Endothelial cell of umbilical vein (primary cell): Measurements from ENCODE around the gene PLEKHM2. TPM values are rescaled to one million over a fixed set of nuclear protein-coding genes. Genes with fewer than 3 reads are reported as not detected.

Experiments used
- BruUV-seq: library from RNA; stranded (reverse); fragments of 400-500 nt; replicated peaks from 2 replicates; lab custom pipeline; 2021; lab: Mats Ljungman, UMichigan
- CTCF ChIA-PET: fragments of 300-600, 350-600 bp; sonication (Branson Sonifier 250); formaldehyde crosslinking; loops from one replicate; lab custom pipeline; 2021; ENCODE audit warnings: antibody characterized with exemption, inconsistent platforms; lab: Charles Lee
- POLR2A ChIA-PET: fragments of 300-600, 350-600 bp; sonication (Branson Sonifier 250); formaldehyde crosslinking; loops from one replicate; lab custom pipeline; 2021; ENCODE audit warnings: antibody characterized with exemption, inconsistent platforms; lab: Charles Lee
- DNase-seq: peaks from one replicate; pipeline ENCODE4 v3.0.0-alpha.2; 2011; ENCODE audit warnings: low read depth, low spot score
- FAIRE-seq: peaks from 2 replicates; lab custom pipeline; 2011; peaks lifted over from hg19 to GRCh38; lab: Jason Lieb, UNC
- H2AFZ ChIP-seq: 2 replicates; pipeline ENCODE4 v1.6.0; 2012; ENCODE audit warnings: low read depth, low read length, control low read depth, inconsistent platforms
- H3K27ac ChIP-seq: 2 replicates; pipeline ENCODE4 v1.5.1; 2011; ENCODE audit warnings: low read depth, mild to moderate bottlenecking, control low read depth, low read length, moderate library complexity; ENCODE audit not compliant: insufficient read depth
- H3K27me3 ChIP-seq, 2 experiments: 2 replicates each; pipeline versions ENCODE4 v1.6.0 to v1.6.1; 2011; ENCODE audit warnings: low read length in 2 of 2, mixed read lengths in 1 of 2; ENCODE audit not compliant: control insufficient read depth in 2 of 2, insufficient read depth in 2 of 2
- H3K36me3 ChIP-seq, 2 experiments: 2 replicates in 1 of 2; 3 replicates in 1 of 2; pipeline ENCODE4 v1.5.1; 2011; ENCODE audit warnings: low read length in 2 of 2, mild to moderate bottlenecking in 1 of 2, moderate library complexity in 1 of 2; ENCODE audit not compliant: control insufficient read depth in 2 of 2, insufficient read depth in 2 of 2; ENCODE audit errors: extremely low read depth in 1 of 2
- H3K4me1 ChIP-seq: 3 replicates; pipeline ENCODE4 v1.5.1; 2011; ENCODE audit warnings: mild to moderate bottlenecking, low read length; ENCODE audit not compliant: control insufficient read depth, insufficient read depth; ENCODE audit errors: extremely low read depth
- H3K4me2 ChIP-seq: 2 replicates; pipeline ENCODE4 v1.6.1; 2011; ENCODE audit warnings: low read length, control low read depth, mixed read lengths; ENCODE audit not compliant: insufficient read depth
- H3K4me3 ChIP-seq, 3 experiments: fragments of 200-600 bp in 1 of 3; sonication (generic), shearing (Covaris generic) in 1 of 3; replicated peaks in 1 of 3; 2 replicates each; pipeline ENCODE4 v1.5.1; 2011 to 2016; ENCODE audit warnings: control low read depth in 3 of 3, low read length in 3 of 3, mild to moderate bottlenecking in 2 of 3, inconsistent platforms in 1 of 3, low read depth in 1 of 3, moderate library complexity in 1 of 3; ENCODE audit not compliant: insufficient read depth in 1 of 3
- H3K79me2 ChIP-seq: 2 replicates; pipeline ENCODE4 v1.6.0; 2012; ENCODE audit warnings: low read length, inconsistent platforms; ENCODE audit not compliant: control insufficient read depth, insufficient read depth
- H3K9ac ChIP-seq: replicated peaks from 2 replicates; pipeline ENCODE3; 2011; ENCODE audit warnings: low read length, control low read depth; ENCODE audit not compliant: insufficient read depth; ENCODE audit errors: extremely low read depth
- H3K9me1 ChIP-seq: replicated peaks from 3 replicates; pipeline ENCODE4 v1.6.0; 2011; ENCODE audit warnings: mild to moderate bottlenecking, low read length; ENCODE audit not compliant: control insufficient read depth, insufficient read depth; ENCODE audit errors: extremely low read depth
- H3K9me3 ChIP-seq: replicated peaks from 2 replicates; pipeline ENCODE4 v1.5.1; 2012; ENCODE audit warnings: low read length, inconsistent platforms; ENCODE audit not compliant: control insufficient read depth, insufficient read depth
- H4K20me1 ChIP-seq: replicated peaks from 2 replicates; pipeline ENCODE3; 2011; ENCODE audit warnings: mild to moderate bottlenecking, low read length; ENCODE audit not compliant: control insufficient read depth, insufficient read depth; ENCODE audit errors: extremely low read depth
- CTCF ChIP-seq, 2 donors: IDR thresholded peaks; 1 replicate in 1 of 2; 2 replicates in 1 of 2; pipeline ENCODE4 v1.5.1; 2011; ENCODE audit warnings: low read length in 2 of 2, mild to moderate bottlenecking in 2 of 2, moderate library complexity in 2 of 2, control low read depth in 1 of 2, inconsistent platforms in 1 of 2, low read depth in 1 of 2; ENCODE audit not compliant: insufficient read depth in 1 of 2; ENCODE audit errors: extremely low read depth in 1 of 2
- EZH2 ChIP-seq: IDR thresholded peaks from 2 replicates; pipeline ENCODE4 v1.6.1; 2012; ENCODE audit warnings: borderline replicate concordance, low read depth, mild to moderate bottlenecking, moderate library complexity, low read length, inconsistent platforms; ENCODE audit not compliant: severe bottlenecking
- FOS ChIP-seq: IDR thresholded peaks from 2 replicates; pipeline ENCODE4 v1.6.1; 2011; ENCODE audit warnings: mild to moderate bottlenecking, low read length, moderate library complexity, borderline replicate concordance; ENCODE audit not compliant: insufficient read depth
- GATA2 ChIP-seq: IDR thresholded peaks from 2 replicates; pipeline ENCODE4 v1.7.0; 2011; ENCODE audit warnings: low read depth, mild to moderate bottlenecking, moderate library complexity, mixed read lengths, low read length; ENCODE audit not compliant: insufficient read length, insufficient read depth
- JUN ChIP-seq: IDR thresholded peaks from 2 replicates; pipeline ENCODE4 v1.6.1; 2011; ENCODE audit warnings: borderline replicate concordance, low read depth; ENCODE audit not compliant: insufficient read length, insufficient read depth
- MAX ChIP-seq: IDR thresholded peaks from 2 replicates; pipeline ENCODE4 v1.6.1; 2011; ENCODE audit not compliant: insufficient read depth, insufficient read length
- MYC ChIP-seq: IDR thresholded peaks from one replicate; pipeline ENCODE4 v1.6.1; 2011; ENCODE audit warnings: mild to moderate bottlenecking, low read depth, low read length
- POLR2A ChIP-seq: IDR thresholded peaks from 2 replicates; pipeline ENCODE4 v1.6.1; 2012; ENCODE audit warnings: low read depth, mild to moderate bottlenecking, control low read depth, low read length
- POLR2AphosphoS5 ChIP-seq: IDR thresholded peaks from 2 replicates; pipeline ENCODE4 v1.6.1; 2012; ENCODE audit warnings: low read depth, mild to moderate bottlenecking, control low read depth, low read length, moderate library complexity; ENCODE audit not compliant: insufficient read depth
- dilution Hi-C: fragments of 300-500 bp; cut with MboI; formaldehyde crosslinking; loops from one replicate; pipeline ENCODE4 v1.15.0; 2019; ENCODE audit warnings: low sequenced_read_pairs; ENCODE audit not compliant: extremely low pct_ligation_motif_present
- intact Hi-C: fragments of 100-400 bp; cut with micrococcal nuclease; formaldehyde crosslinking; loops from one replicate; pipeline ENCODE4 v1.10.0; 2022
- polyA plus RNA-seq, 4 experiments: library from polyadenylated mRNA; depleted of rRNA in 3 of 4; stranded (reverse) in 3 of 4; unstranded in 1 of 4; fragments of >200 nt; gene quantifications; 2 replicates each; pipeline versions ENCODE4 v1.2.1 to v1.2.3, GENCODE V29; 2011 to 2012; ENCODE audit warnings: missing spikeins in 1 of 4
- total RNA-seq: library from RNA; stranded (reverse); gene quantifications from 2 replicates; pipeline ENCODE4 v1.2.3, GENCODE V29; 2021

PLEKHM2 gene
- total and polyA plus RNA-seq, 2 donors (not counting 3 experiments of a cell fraction or from before 2014, with no cell fraction given) = 60.6 to 67.5 TPM

GRCh38 chr1:15775706-15776105 lies 91.6 kb downstream of the PLEKHM2 start:
- intact Hi-C loops (no loop called here), dilution Hi-C loops (no loop called here)
- Histone ChIP-seq H3K4me1 (no peaks in the 10 kb centered on the region), H2AFZ (no peak overlapping the region), H3K27me3 (no peaks in the 10 kb centered on the region), H3K79me2 (peaks cover 25% of the 10 kb centered on the region), H3K36me3 (peaks cover 43 to 60% of the 10 kb centered on the region in 2 experiments), H3K9ac (no peak overlapping the region), H3K4me2 (no peak overlapping the region), H3K4me3 (no peak overlapping the region), H3K27ac (no peak overlapping the region), H3K9me3 (no peaks in the 10 kb centered on the region), H3K9me1 (no peaks in the 10 kb centered on the region), H4K20me1 (peaks cover 3% of the 10 kb centered on the region)
- FAIRE-seq (no peak), DNase-seq (no peak)
- TF ChIP-seq GATA2 (no peak), MYC (no peak), JUN (no peak), CTCF (IDR thresholded peaks at IDR 0.05; ENCODE audit: extremely low read depth in 1 of 2, insufficient read depth in 1 of 2, low read depth in 1 of 2, low read length in 2 of 2) (no peak), MAX (no peak), FOS (no peak), EZH2 (no peak), POLR2AphosphoS5 (no peak), POLR2A (no peak)
- CTCF ChIA-PET = no interaction called here
- no TSS peak for BruUV-seq
- POLR2A ChIA-PET = interaction anchor here (1.1 to 1.6 kb wide), 2 partner anchors 10 to 15 kb away, joined by 4 read pairs; no protein-coding TSS in a partner anchor
